ENCODE data around the gene UPP1. TPM values are rescaled to one million over a fixed set of nuclear protein-coding genes. Genes with fewer than 3 reads are reported as not detected.

Gene UPP1
- total and polyA plus RNA-seq, 2 of the 13 experiments (the other 11 are each of a cell fraction or from before 2014, with no cell fraction given) = 5.7 to 9.8 TPM

GRCh38 chr7:48053736-48054135 lies 35.3 kb upstream of the UPP1 start:
- 36% methylated on average over 2 of the region's 2 CpGs for WGBS (ENCODE audit: low lambda C conversion rate)
- no peaks in the 10 kb centered on the region for H3K9me3 ChIP-seq (ENCODE audit: low read length)
- intact Hi-C loops (cut with micrococcal nuclease; ENCODE audit: unreplicated experiment) = no loop called here
- no peak overlapping the region for H3K9ac ChIP-seq (ENCODE audit: insufficient read depth, low read depth, low read length)
- ChIA-PET POLR2A (no interaction called here), CTCF (ENCODE audit: low intra/inter-chr PET ratio, low total read pairs) (no interaction called here)
- FAIRE-seq (no peak), ATAC-seq (no peak), DNase-seq (ENCODE audit: low spot score) (no peak)
- no peak overlapping the region for H3K4me3 ChIP-seq (replicated peaks in 1 of 3; ENCODE audit: insufficient read depth in 1 of 3, low read depth in 2 of 3, low read length in 3 of 3)
- H3K36me3 ChIP-seq (replicated peaks in 1 of 2; ENCODE audit: control insufficient read depth in 1 of 2, insufficient read depth in 2 of 2, low read length in 2 of 2) = no peaks in the 10 kb centered on the region
- H3K4me1 ChIP-seq (ENCODE audit: insufficient read depth, low read length) = no peaks in the 10 kb centered on the region
- TF ChIP-seq, protein P1, sequence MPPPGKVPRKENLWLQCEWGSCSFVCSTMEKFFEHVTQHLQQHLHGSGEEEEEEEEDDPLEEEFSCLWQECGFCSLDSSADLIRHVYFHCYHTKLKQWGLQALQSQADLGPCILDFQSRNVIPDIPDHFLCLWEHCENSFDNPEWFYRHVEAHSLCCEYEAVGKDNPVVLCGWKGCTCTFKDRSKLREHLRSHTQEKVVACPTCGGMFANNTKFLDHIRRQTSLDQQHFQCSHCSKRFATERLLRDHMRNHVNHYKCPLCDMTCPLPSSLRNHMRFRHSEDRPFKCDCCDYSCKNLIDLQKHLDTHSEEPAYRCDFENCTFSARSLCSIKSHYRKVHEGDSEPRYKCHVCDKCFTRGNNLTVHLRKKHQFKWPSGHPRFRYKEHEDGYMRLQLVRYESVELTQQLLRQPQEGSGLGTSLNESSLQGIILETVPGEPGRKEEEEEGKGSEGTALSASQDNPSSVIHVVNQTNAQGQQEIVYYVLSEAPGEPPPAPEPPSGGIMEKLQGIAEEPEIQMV (CRISPR knock-in tag; IDR thresholded peaks at IDR 0.05; ENCODE audit: low read depth) = no peak
- TF ChIP-seq HNRNPH1 (optimal IDR thresholded peaks at IDR 0.05; ENCODE audit: low read depth, low read length) = no peak
- no peak for TF ChIP-seq HMGXB4 (CRISPR knock-in tag; IDR thresholded peaks at IDR 0.05; ENCODE audit: borderline replicate concordance in 1 of 2, low read depth in 1 of 2)
- no peak for TF ChIP-seq PHF20 (CRISPR knock-in tag; IDR thresholded peaks at IDR 0.05)
- TF ChIP-seq ZNF777 (CRISPR knock-in tag; IDR thresholded peaks at IDR 0.05) = no peak
- TF ChIP-seq HOMEZ (CRISPR knock-in tag; IDR thresholded peaks at IDR 0.05; ENCODE audit: low read depth) = no peak
- TF ChIP-seq ZNF431 (CRISPR knock-in tag; IDR thresholded peaks at IDR 0.05; ENCODE audit: borderline replicate concordance, low read depth) = no peak
- BruUV-seq (replicated peaks) = no TSS peak
- no peak overlapping the region for H3K27ac ChIP-seq (ENCODE audit: extremely low read length, insufficient read depth, low read length)
- no peaks in the 10 kb centered on the region for H4K20me1 ChIP-seq (ENCODE audit: insufficient read depth, low read length)
- H3K79me2 ChIP-seq (ENCODE audit: insufficient read depth, low read length) = no peaks in the 10 kb centered on the region
- no peak overlapping the region for H2AFZ ChIP-seq (ENCODE audit: low read length)
- in situ Hi-C loops (cut with HindIII; ENCODE audit: extremely low pct_ligation_motif_present, low pct_unique_long_range_greater_than_20kb) = no loop called here
- H3K4me2 ChIP-seq (ENCODE audit: low read depth, low read length) = no peak overlapping the region
- peaks cover 0 to 1% of the 10 kb centered on the region in 2 experiments; a peak in 2 of 5 replicates for H3K27me3 ChIP-seq (ENCODE audit: control insufficient read depth in 1 of 2, insufficient read depth in 2 of 2, low read length in 2 of 2)

Data from HepG2 (cell line).